Sigmoid colon (tissue), 7 donors: ENCODE measurements around the gene DHX8. TPM values are rescaled to one million over a fixed set of nuclear protein-coding genes. Genes with fewer than 3 reads are reported as not detected.
A peak's percentile ranks its signal among the peaks of the same experiment; 100 is the strongest.

Experiments used
- DNase-seq: peaks from one replicate; pipeline ENCODE4 v3.0.0-alpha.2; 2019
- H3K27ac ChIP-seq, 4 donors: fragments of 200-600 bp; sonication (generic); one replicate each; pipeline ENCODE4 v1.5.1; 2016 to 2019; ENCODE audit warnings: mild to moderate bottlenecking in 1 of 4
- H3K27me3 ChIP-seq, 3 donors: fragments of 200-600 bp; sonication (generic); one replicate each; pipeline ENCODE4 v1.5.1; 2019; ENCODE audit warnings: mild to moderate bottlenecking in 1 of 3
- H3K36me3 ChIP-seq, 4 donors: fragments of 200-600 bp; sonication (generic); one replicate each; pipeline ENCODE4 v1.5.1; 2016 to 2019
- H3K4me1 ChIP-seq, 4 donors: fragments of 200-600 bp; sonication (generic); one replicate each; pipeline ENCODE4 v1.5.1; 2017 to 2019
- H3K4me3 ChIP-seq, 4 donors: fragments of 200-600 bp; sonication (generic); one replicate each; pipeline ENCODE4 v1.5.1; 2017 to 2019; ENCODE audit warnings: mild to moderate bottlenecking in 2 of 4, moderate library complexity in 1 of 4
- H3K9me3 ChIP-seq, 4 donors: fragments of 200-600 bp in 3 of 4; sonication (generic) in 3 of 4; one replicate each; pipeline versions ENCODE4 v1.5.1 to v1.6.1; 2013 to 2019
- EP300 ChIP-seq, 4 donors: sonication (generic); formaldehyde crosslinking; IDR thresholded peaks; one replicate each; pipeline ENCODE4 v1.6.1; 2017; ENCODE audit warnings: antibody characterized with exemption in 4 of 4
- POLR2A ChIP-seq, 2 donors: fragments of 450-650 bp; IDR thresholded peaks; one replicate each; pipeline ENCODE4 v1.6.1; 2016; ENCODE audit warnings: antibody characterized with exemption in 2 of 2, mild to moderate bottlenecking in 2 of 2, moderate library complexity in 2 of 2
- POLR2AphosphoS5 ChIP-seq, 4 donors: sonication (generic); formaldehyde crosslinking; IDR thresholded peaks; one replicate each; pipeline ENCODE4 v1.6.1; 2017; ENCODE audit warnings: antibody characterized with exemption in 4 of 4
- WGBS, 2 donors: extraction: QIAGEN DNeasy Blood & Tissue Kit; methylation state at CpG; one replicate each; pipeline ENCODE4 v1.1.7; 2013; 5-methylcytosine and 5-hydroxymethylcytosine counted together
- intact Hi-C: fragments of 100-400 bp; cut with DNase I; formaldehyde crosslinking; loops from one replicate; pipeline ENCODE4 v1.15.1; 2023
- polyA plus RNA-seq, 3 donors: library from polyadenylated mRNA; stranded (reverse); fragments of 200-250 nt; gene quantifications; one replicate each; pipeline ENCODE4 v1.2.3, GENCODE V29; 2013
- total RNA-seq, 4 donors: library from RNA; depleted of rRNA; stranded (reverse); fragments of >200 nt; gene quantifications; one replicate each; pipeline ENCODE4 v1.1.0, GENCODE V29; 2016
- TF ChIP-seq, protein P1 (sequence below), 4 experiments: fragments of 450-650 bp in 3 of 4; fragments of 200-600 bp in 1 of 4; IDR thresholded peaks; one replicate each; pipeline ENCODE4 v1.5.1; 2016 to 2019; ENCODE audit warnings: antibody characterized with exemption in 4 of 4, mild to moderate bottlenecking in 3 of 4, moderate library complexity in 2 of 4
- donor health status: healthy with polysubstance abuse.
- donor health status: Bipolar disorder and iron deficiency.
- donor health status: healthy.

Gene DHX8
- total and polyA plus RNA-seq, 7 donors: 12.0 to 39.6 (median 25.7) TPM

DNA sequence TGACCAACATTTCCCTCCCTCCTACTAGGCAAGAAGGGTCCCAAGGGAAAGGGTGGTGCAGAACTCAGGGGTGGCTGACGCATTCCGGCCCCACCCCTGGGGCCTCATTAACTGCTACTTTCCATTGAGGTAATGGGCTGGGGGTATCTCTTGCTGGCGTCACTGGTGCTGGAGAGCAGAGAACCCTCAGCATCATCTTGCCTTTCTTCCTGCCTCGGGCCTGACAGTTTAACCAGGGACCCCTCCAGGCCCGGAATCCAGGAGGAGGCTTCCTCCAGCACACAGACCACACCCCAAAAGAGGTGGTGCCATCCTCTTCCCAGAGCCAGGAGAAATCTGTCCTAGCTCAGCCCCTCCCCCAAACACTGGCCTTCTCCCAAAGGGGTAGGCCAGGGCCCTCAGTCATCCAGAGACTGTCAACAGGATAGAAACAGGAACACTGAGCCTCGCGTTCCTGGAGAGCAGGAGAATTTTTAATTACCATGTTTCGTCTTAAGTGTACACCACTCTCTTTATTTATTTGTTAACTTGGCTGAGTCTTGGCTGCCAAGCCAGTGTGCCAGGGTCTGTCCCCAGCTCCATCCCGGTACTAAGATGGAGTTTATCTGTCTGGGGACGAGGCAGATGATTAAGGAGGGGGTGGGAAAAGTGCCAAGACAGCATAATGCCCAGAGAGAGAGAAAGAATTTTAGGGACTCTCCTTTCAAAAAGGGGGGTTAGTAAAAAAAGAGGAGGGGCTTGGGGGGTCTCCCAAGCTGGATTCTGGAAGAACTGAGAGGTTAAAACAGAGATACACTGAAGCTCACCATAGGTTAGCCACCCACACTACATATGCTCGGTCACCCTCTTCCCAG lies 57.3 kb downstream of the DHX8 start:
- intact Hi-C loops: no loop called here
- WGBS, 2 donors: 51 to 73% methylated on average over 11 of the region's 11 CpGs
- TF ChIP-seq EP300 (IDR thresholded peaks at IDR 0.05) (no peak), POLR2AphosphoS5 (IDR thresholded peaks at IDR 0.05) (no peak), POLR2A (IDR thresholded peaks at IDR 0.05) (no peak)
- TF ChIP-seq, protein P1, sequence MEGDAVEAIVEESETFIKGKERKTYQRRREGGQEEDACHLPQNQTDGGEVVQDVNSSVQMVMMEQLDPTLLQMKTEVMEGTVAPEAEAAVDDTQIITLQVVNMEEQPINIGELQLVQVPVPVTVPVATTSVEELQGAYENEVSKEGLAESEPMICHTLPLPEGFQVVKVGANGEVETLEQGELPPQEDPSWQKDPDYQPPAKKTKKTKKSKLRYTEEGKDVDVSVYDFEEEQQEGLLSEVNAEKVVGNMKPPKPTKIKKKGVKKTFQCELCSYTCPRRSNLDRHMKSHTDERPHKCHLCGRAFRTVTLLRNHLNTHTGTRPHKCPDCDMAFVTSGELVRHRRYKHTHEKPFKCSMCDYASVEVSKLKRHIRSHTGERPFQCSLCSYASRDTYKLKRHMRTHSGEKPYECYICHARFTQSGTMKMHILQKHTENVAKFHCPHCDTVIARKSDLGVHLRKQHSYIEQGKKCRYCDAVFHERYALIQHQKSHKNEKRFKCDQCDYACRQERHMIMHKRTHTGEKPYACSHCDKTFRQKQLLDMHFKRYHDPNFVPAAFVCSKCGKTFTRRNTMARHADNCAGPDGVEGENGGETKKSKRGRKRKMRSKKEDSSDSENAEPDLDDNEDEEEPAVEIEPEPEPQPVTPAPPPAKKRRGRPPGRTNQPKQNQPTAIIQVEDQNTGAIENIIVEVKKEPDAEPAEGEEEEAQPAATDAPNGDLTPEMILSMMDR (IDR thresholded peaks at IDR 0.05): no peak
- no peak overlapping the region for H3K27ac ChIP-seq
- peaks cover 0 to 18% (median 14%) of the 10 kb centered on the region in 4 donors for H3K4me1 ChIP-seq
- DNase-seq: no peak
- no peak overlapping the region for H3K4me3 ChIP-seq
- H3K36me3 ChIP-seq: no peaks in the 10 kb centered on the region
- no peaks in the 10 kb centered on the region for H3K9me3 ChIP-seq
- peaks cover 0 to 28% (median 22%) of the 10 kb centered on the region in 3 donors for H3K27me3 ChIP-seq

DNA sequence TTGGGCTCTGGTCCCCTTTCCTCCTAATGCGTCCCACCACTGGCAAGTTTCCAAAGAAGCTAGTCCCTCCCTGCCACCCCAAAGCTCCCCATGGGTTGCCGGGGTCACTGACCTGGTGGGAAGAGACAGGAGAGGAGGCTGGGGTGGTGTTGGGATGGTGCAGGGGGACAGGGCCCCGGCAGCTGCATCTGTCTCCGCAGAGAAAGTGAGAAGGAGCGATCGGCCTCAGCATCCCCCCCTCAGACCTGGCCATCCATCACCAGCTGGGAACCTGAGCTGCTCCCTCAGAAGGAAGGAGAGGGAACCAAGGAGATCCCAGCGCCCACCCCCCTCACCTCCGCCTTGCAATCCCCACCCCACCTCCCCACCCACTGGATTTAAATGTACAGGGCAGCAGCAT lies 59.1 kb downstream of the DHX8 start:
- Histone ChIP-seq H3K27me3 (peaks cover 0 to 47% (median 37%) of the 10 kb centered on the region in 3 donors), H3K27ac (no peak overlapping the region), H3K4me1 (peaks cover 0 to 28% (median 25%) of the 10 kb centered on the region in 4 donors), H3K36me3 (no peaks in the 10 kb centered on the region), H3K9me3 (no peaks in the 10 kb centered on the region), H3K4me3 (no peak overlapping the region)
- no peak for DNase-seq
- intact Hi-C loops: no loop called here
- 94 to 96% methylated on average over 8 of the region's 8 CpGs for WGBS, 2 donors
- TF ChIP-seq POLR2AphosphoS5 (IDR thresholded peaks at IDR 0.05) (no peak), EP300 (IDR thresholded peaks at IDR 0.05) (no peak), POLR2A (IDR thresholded peaks at IDR 0.05) (no peak)
- TF ChIP-seq, protein P1 (IDR thresholded peaks at IDR 0.05): no peak

DNA sequence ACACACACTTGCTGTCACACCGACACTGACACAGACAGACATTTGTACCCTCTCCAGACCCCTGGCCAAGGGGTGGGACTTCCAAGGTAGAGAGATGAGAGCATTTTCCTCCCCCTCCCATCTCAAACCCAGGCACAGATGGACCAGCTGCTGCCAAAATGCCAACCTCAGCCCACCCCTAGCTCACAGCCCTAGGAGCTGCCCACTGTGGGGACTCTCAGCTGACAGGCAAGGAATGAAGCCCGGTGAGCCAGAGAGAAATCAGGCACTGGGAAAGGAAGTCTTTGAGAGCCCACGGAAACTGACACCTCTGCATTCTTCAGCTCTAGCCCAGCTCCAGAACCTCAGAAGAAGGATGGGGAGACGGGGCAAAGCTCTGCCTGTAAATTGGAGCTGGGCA lies 59.5 kb downstream of the DHX8 start:
- intact Hi-C loops: no loop called here
- H3K27ac ChIP-seq: no peak overlapping the region

DNA sequence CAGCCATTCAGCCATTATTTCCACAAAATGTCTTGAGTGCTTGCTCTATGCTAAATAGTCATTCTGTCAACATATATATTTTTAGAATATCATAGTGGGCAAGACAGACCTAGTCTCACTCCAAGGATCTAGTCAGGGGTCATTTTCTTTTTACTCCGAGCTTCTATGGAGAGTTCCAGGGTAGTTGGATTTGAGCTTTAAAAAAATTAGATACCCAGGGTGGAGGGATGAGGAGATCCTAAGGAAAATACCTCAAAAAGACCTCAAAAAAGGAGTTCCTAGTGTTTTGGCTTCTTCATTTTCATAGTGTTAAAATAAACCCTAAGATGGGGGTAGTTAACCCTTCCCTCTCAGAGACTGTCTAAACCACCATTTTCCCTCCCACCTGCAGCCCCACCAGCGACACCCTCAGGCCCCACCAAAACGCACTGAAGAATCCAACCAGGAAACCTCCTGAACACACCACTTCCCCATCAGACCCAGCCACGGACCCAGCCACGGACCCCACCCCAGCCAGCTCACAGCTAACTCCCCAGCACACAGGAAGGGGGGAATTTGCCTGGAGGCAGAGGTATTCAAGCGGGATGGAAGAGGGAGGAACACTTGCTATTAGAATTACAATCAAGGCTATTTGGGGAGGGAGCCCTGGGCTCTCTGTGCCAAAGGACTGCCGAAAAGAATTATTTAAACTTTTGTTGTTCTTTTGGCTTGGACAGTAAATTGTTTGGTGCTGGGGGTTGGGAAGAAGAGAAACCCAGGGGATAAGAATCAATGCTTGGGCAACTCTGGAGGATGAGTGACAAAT lies 60.2 kb downstream of the DHX8 start:
- WGBS, 2 donors: 19 to 30% methylated on average over 7 of the region's 7 CpGs
- Histone ChIP-seq H3K4me3 (no peak overlapping the region), H3K36me3 (no peaks in the 10 kb centered on the region), H3K4me1 (peaks cover 0 to 28% (median 25%) of the 10 kb centered on the region in 4 donors), H3K27me3 (peaks cover 0 to 56% (median 42%) of the 10 kb centered on the region in 3 donors), H3K27ac (no peak overlapping the region), H3K9me3 (no peaks in the 10 kb centered on the region)
- no peak for TF ChIP-seq EP300 (IDR thresholded peaks at IDR 0.05)
- intact Hi-C loops: no loop called here
- DNase-seq: no peak

More for the DNA sequence above, 59.5 kb downstream of the DHX8 start:
- TF ChIP-seq, protein P1 (IDR thresholded peaks at IDR 0.05): no peak
- TF ChIP-seq POLR2AphosphoS5 (IDR thresholded peaks at IDR 0.05): no peak
- no peak for TF ChIP-seq EP300 (IDR thresholded peaks at IDR 0.05)
- no peak for TF ChIP-seq POLR2A (IDR thresholded peaks at IDR 0.05)
- Histone ChIP-seq H3K36me3 (no peaks in the 10 kb centered on the region), H3K9me3 (no peaks in the 10 kb centered on the region), H3K27me3 (peaks cover 0 to 51% (median 41%) of the 10 kb centered on the region in 3 donors), H3K4me1 (peaks cover 0 to 28% (median 25%) of the 10 kb centered on the region in 4 donors), H3K4me3 (no peak overlapping the region)
- WGBS, 2 donors: 65 to 73% methylated on average over 4 of the region's 4 CpGs
- DNase-seq: no peak

DNA sequence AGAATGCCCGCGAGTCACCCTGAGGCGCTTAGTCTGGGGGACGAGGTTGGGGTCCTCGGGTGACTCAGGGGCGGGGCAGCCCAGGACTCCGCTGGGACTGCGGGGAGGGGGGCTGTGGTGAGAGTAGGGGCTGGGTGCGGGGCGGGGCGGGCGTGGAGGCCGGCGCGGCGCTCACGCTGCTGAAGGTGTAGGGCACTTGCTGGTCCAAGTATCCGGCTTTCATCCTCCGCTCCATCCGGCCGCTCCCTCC lies 61.5 kb downstream of the DHX8 start:
- WGBS, 2 donors: 0 to 1% methylated on average over 21 of the region's 21 CpGs
- intact Hi-C loops: no loop called here
- no peak overlapping the region for H3K27ac ChIP-seq
- peaks cover 0 to 67% (median 42%) of the 10 kb centered on the region in 3 donors for H3K27me3 ChIP-seq
- DNase-seq: no peak
- no peaks in the 10 kb centered on the region for H3K9me3 ChIP-seq
- TF ChIP-seq POLR2A (IDR thresholded peaks at IDR 0.05): no peak
- TF ChIP-seq POLR2AphosphoS5 (IDR thresholded peaks at IDR 0.05): no peak
- no peak for TF ChIP-seq EP300 (IDR thresholded peaks at IDR 0.05)
- TF ChIP-seq, protein P1 (IDR thresholded peaks at IDR 0.05): no peak
- H3K36me3 ChIP-seq: no peaks in the 10 kb centered on the region
- H3K4me1 ChIP-seq: peaks cover 0 to 28% (median 25%) of the 10 kb centered on the region in 4 donors
- peak overlapping the region; percentile 24 to 55 (median 50) for H3K4me3 ChIP-seq
